Upper lobe of left lung (tissue), 4 donors: ENCODE measurements around the gene ZBED3.

ENCODE experiments used
- CTCF ChIP-seq, 6 experiments: fragments of 450-650 bp in 4 of 6; fragments of 200-600 bp in 2 of 6; sonication (generic) in 2 of 6; IDR thresholded peaks; one replicate each; pipeline ENCODE4 v1.5.1; 2016 to 2019; ENCODE audit warnings: antibody characterized with exemption in 6 of 6
- POLR2A ChIP-seq, 4 donors: fragments of 450-650 bp; IDR thresholded peaks; one replicate each; pipeline ENCODE4 v1.5.1; 2016 to 2017; ENCODE audit warnings: antibody characterized with exemption in 4 of 4, mild to moderate bottlenecking in 2 of 4
- POLR2AphosphoS5 ChIP-seq, 2 donors: sonication (generic); formaldehyde crosslinking; IDR thresholded peaks; one replicate each; pipeline ENCODE4 v1.5.1; 2017; ENCODE audit warnings: antibody characterized with exemption in 2 of 2

- TF ChIP-seq POLR2AphosphoS5 (IDR thresholded peaks at IDR 0.05) (no peak), CTCF (IDR thresholded peaks at IDR 0.05) (no peak), POLR2A (IDR thresholded peaks at IDR 0.05) (peak in 1 of 4 donors; percentile 31)
Observed at GRCh38 chr5:77087484-77088261, 588 bp upstream of the ZBED3 start.
